ENCODE measurements around the gene CWF19L1. TPM values are rescaled to one million over a fixed set of nuclear protein-coding genes. Genes with fewer than 3 reads are reported as not detected.
A peak's percentile ranks its signal among the peaks of the same experiment; 100 is the strongest.

CWF19L1 gene
- total and polyA plus RNA-seq, 2 of the 13 experiments (the other 11 are each of a cell fraction or from before 2014, with no cell fraction given) = 13.6 to 42.1 TPM

GRCh38 chr10:100286051-100287033, 18.9 kb upstream of the CWF19L1 start, which contains the start of gene BLOC1S2 (continued):
- TF ChIP-seq HINFP (CRISPR knock-in tag; IDR thresholded peaks at IDR 0.05; ENCODE audit: low read depth) (peak; percentile 72; the same call in 1 of the 2 replicates), ZNF333 (CRISPR knock-in tag; IDR thresholded peaks at IDR 0.05; ENCODE audit: borderline replicate concordance) (peak; percentile 54; the same call in 1 of the 2 replicates), ZNF33A (CRISPR knock-in tag; IDR thresholded peaks at IDR 0.05; ENCODE audit: borderline replicate concordance) (no peak), RARA (CRISPR knock-in tag; IDR thresholded peaks at IDR 0.05) (no peak), PHF20 (CRISPR knock-in tag; IDR thresholded peaks at IDR 0.05) (peak; percentile 83), POLR2A (IDR thresholded peaks at IDR 0.05; ENCODE audit: insufficient read depth in 1 of 2, low read depth in 2 of 2, low read length in 2 of 2) (peak; percentile 52 to 95; a peak in 3 of 4 replicates), ZNF557 (CRISPR knock-in tag; IDR thresholded peaks at IDR 0.05) (no peak), ZMAT5 (CRISPR knock-in tag; IDR thresholded peaks at IDR 0.05; ENCODE audit: borderline replicate concordance, low read depth) (no peak), TBX3 (IDR thresholded peaks at IDR 0.05; ENCODE audit: borderline replicate concordance) (no peak), NAIF1 (CRISPR knock-in tag; IDR thresholded peaks at IDR 0.05; ENCODE audit: borderline replicate concordance) (peak; percentile 96), CREM (IDR thresholded peaks at IDR 0.05) (no peak), CREM (CRISPR knock-in tag; IDR thresholded peaks at IDR 0.05) (no peak), ZC3H13 (CRISPR knock-in tag; IDR thresholded peaks at IDR 0.05) (peak; percentile 41), ZNF749 (CRISPR knock-in tag; IDR thresholded peaks at IDR 0.05; ENCODE audit: borderline replicate concordance) (no peak), ZNF513 (CRISPR knock-in tag; conservative IDR thresholded peaks at IDR 0.05) (no peak), PHB2 (IDR thresholded peaks at IDR 0.05; ENCODE audit: partially characterized antibody) (no peak), TCF7L2 (IDR thresholded peaks at IDR 0.05; ENCODE audit: low read depth, low read length) (no peak), HMGXB3 (CRISPR knock-in tag; IDR thresholded peaks at IDR 0.05; ENCODE audit: borderline replicate concordance) (peak; percentile 37; the same call in 1 of the 2 replicates), TRAFD1 (CRISPR knock-in tag; IDR thresholded peaks at IDR 0.05; ENCODE audit: borderline replicate concordance) (0 out of 2 replicates have a peak, but pooled peaks have one; percentile 25)

Measured in HepG2 (cell line).